GM18861 (cell line): ENCODE measurements around the gene SORCS1.
"Not testable (repeated sequence)": the region's sequence is repeated elsewhere in the genome, so short reads cannot be mapped to it uniquely, and the experiment has no call there.

ENCODE experiments used
- ATAC-seq: cut with Tn5 transposase; IDR thresholded peaks from one replicate; pipeline ENCODE4 v1.9.1; 2021; ENCODE audit not compliant: unreplicated experiment

Gene SORCS1

GRCh38 chr10:106952033-106952432 lies 212.5 kb downstream of the SORCS1 start:
- no peak for ATAC-seq

GRCh38 chr10:106949680-106950478 lies 214.6 kb downstream of the SORCS1 start:
- ATAC-seq, result no peak

GRCh38 chr10:106947643-106948042 lies 216.9 kb downstream of the SORCS1 start:
- ATAC-seq, result no peak

- ATAC-seq, result no peak
These were observed 222.4 kb downstream of the SORCS1 start for GRCh38 chr10:106942035-106942662.

- ATAC-seq, result no peak
These were observed 223.0 kb downstream of the SORCS1 start for GRCh38 chr10:106941297-106942034.

GRCh38 chr10:106938513-106938912 lies 226.0 kb downstream of the SORCS1 start:
- ATAC-seq, result no peak

GRCh38 chr10:106935978-106936451 lies 228.5 kb downstream of the SORCS1 start:
- ATAC-seq, result peak; percentile 55

- no peak for ATAC-seq
These were observed 232.7 kb downstream of the SORCS1 start for GRCh38 chr10:106931853-106932249.

- peak; percentile 68 for ATAC-seq
These were observed 233.2 kb downstream of the SORCS1 start for GRCh38 chr10:106931159-106931852.

- ATAC-seq, result no peak
These were observed 233.8 kb downstream of the SORCS1 start for GRCh38 chr10:106930751-106931150.

- no peak for ATAC-seq
These were observed 235.1 kb downstream of the SORCS1 start for GRCh38 chr10:106929291-106929895.

- ATAC-seq, result not testable (repeated sequence)
These were observed 236.4 kb downstream of the SORCS1 start for GRCh38 chr10:106928151-106928550.

GRCh38 chr10:106925191-106925590 lies 239.3 kb downstream of the SORCS1 start:
- ATAC-seq, result no peak

GRCh38 chr10:106920538-106920937 lies 244.0 kb downstream of the SORCS1 start:
- ATAC-seq, result no peak

- ATAC-seq, result peak; percentile 78
These were observed 244.6 kb downstream of the SORCS1 start for GRCh38 chr10:106919871-106920282.

GRCh38 chr10:106917452-106918055 lies 247.0 kb downstream of the SORCS1 start:
- ATAC-seq, result no peak

GRCh38 chr10:106914016-106914415 lies 250.5 kb downstream of the SORCS1 start:
- no peak for ATAC-seq

GRCh38 chr10:106913348-106913747 lies 251.2 kb downstream of the SORCS1 start:
- no peak for ATAC-seq

GRCh38 chr10:106911096-106911495 lies 253.4 kb downstream of the SORCS1 start:
- no peak for ATAC-seq

- no peak for ATAC-seq
These were observed 253.8 kb downstream of the SORCS1 start for GRCh38 chr10:106910666-106911065.
